Panc1 (cell line): ENCODE data around the gene RALB.
"Not testable (repeated sequence)": the region's sequence is repeated elsewhere in the genome, so short reads cannot be mapped to it uniquely, and the experiment has no call there.

ENCODE experiments used
- CTCF ChIP-seq: fragments of 450-650 bp; IDR thresholded peaks from 2 replicates; pipeline ENCODE4 v1.5.1; 2017; ENCODE audit warnings: mild to moderate bottlenecking
- POLR2AphosphoS5 ChIP-seq: IDR thresholded peaks from 2 replicates; pipeline ENCODE4 v1.6.1; 2012; ENCODE audit warnings: mild to moderate bottlenecking, low read depth, low read length, moderate library complexity
- REST ChIP-seq, 2 experiments: IDR thresholded peaks; 2 replicates each; pipeline ENCODE4 v1.6.1; 2011 to 2012; ENCODE audit warnings: low read depth in 2 of 2, control low read depth in 1 of 2, low read length in 1 of 2, mild to moderate bottlenecking in 1 of 2, moderate library complexity in 1 of 2; ENCODE audit not compliant: insufficient read depth in 1 of 2
- SIN3A ChIP-seq: IDR thresholded peaks from 2 replicates; pipeline ENCODE4 v1.6.1; 2012; ENCODE audit warnings: low read depth, mild to moderate bottlenecking, low read length, moderate library complexity, borderline replicate concordance; ENCODE audit not compliant: insufficient read depth

DNA sequence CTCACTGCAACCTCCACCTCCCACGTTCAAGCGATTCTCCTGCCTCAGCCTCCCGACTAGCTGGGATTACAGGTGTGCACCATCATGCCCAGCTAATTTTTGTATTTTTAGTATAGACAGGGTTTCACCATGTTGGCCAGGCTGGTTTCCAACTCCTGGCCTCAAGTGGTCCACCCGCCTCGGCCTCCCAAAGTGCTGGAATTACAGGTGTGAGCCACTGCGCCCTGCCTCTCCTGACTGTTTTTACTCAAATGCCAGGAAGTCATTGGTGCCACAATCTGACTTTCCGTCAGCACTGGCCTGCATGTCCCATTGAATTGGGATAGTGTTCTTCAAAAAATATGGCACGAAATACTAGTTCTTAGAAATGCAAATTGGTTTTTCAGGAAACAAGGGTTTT lies 58.2 kb downstream of the RALB start:
- TF ChIP-seq POLR2AphosphoS5; CTCF; SIN3A; REST (IDR thresholded peaks at IDR 0.05; ENCODE audit: insufficient read depth in 1 of 2, low read depth in 2 of 2, low read length in 1 of 2): not testable (repeated sequence)
